ENCODE results near the gene RGS17. TPM values are rescaled to one million over a fixed set of nuclear protein-coding genes. Genes with fewer than 3 reads are reported as not detected.

Gene RGS17
- total and polyA plus RNA-seq, 2 of the 13 experiments (the other 11 are each of a cell fraction or from before 2014, with no cell fraction given): 0.04 TPM; not detected in 1

GRCh38 chr6:153099636-153100035 is 31.4 kb downstream of the RGS17 start:
- no peaks in the 10 kb centered on the region for H3K79me2 ChIP-seq (ENCODE audit: insufficient read depth, low read length)
- no peaks in the 10 kb centered on the region for H4K20me1 ChIP-seq (ENCODE audit: insufficient read depth, low read length)
- no peaks in the 10 kb centered on the region for H3K4me1 ChIP-seq (ENCODE audit: insufficient read depth, low read length)
- ATAC-seq (no peak), DNase-seq (ENCODE audit: low spot score) (no peak), FAIRE-seq (no peak)
- H3K27ac ChIP-seq (ENCODE audit: extremely low read length, insufficient read depth, low read length): no peak overlapping the region
- no peaks in the 10 kb centered on the region for H3K36me3 ChIP-seq (replicated peaks in 1 of 2; ENCODE audit: control insufficient read depth in 1 of 2, insufficient read depth in 2 of 2, low read length in 2 of 2)
- intact Hi-C loops (cut with micrococcal nuclease; ENCODE audit: unreplicated experiment): no loop called here
- BruUV-seq (replicated peaks): no TSS peak
- no peak overlapping the region for H3K9ac ChIP-seq (ENCODE audit: insufficient read depth, low read depth, low read length)
- no peak overlapping the region for H3K4me2 ChIP-seq (ENCODE audit: low read depth, low read length)
- in situ Hi-C loops (cut with HindIII; ENCODE audit: extremely low pct_ligation_motif_present, low pct_unique_long_range_greater_than_20kb): no loop called here
- H3K9me3 ChIP-seq (ENCODE audit: low read length): no peaks in the 10 kb centered on the region
- H3K4me3 ChIP-seq (replicated peaks in 1 of 3; ENCODE audit: insufficient read depth in 1 of 3, low read depth in 2 of 3, low read length in 3 of 3): no peak overlapping the region
- ChIA-PET POLR2A (no interaction called here), CTCF (ENCODE audit: low intra/inter-chr PET ratio, low total read pairs) (no interaction called here)
- H3K27me3 ChIP-seq (ENCODE audit: control insufficient read depth in 1 of 2, insufficient read depth in 2 of 2, low read length in 2 of 2): no peaks in the 10 kb centered on the region
- 5% methylated on average over 3 of the region's 3 CpGs for WGBS (ENCODE audit: low lambda C conversion rate)
- no peak overlapping the region for H2AFZ ChIP-seq (ENCODE audit: low read length)
- no peak for TF ChIP-seq ZNF160 (CRISPR knock-in tag; IDR thresholded peaks at IDR 0.05)
- TF ChIP-seq GPBP1L1 (CRISPR knock-in tag; IDR thresholded peaks at IDR 0.05): no peak
- TF ChIP-seq ZBTB37 (CRISPR knock-in tag; IDR thresholded peaks at IDR 0.05): no peak
- TF ChIP-seq BATF2 (CRISPR knock-in tag; IDR thresholded peaks at IDR 0.05): no peak
- no peak for TF ChIP-seq SP5 (CRISPR knock-in tag; IDR thresholded peaks at IDR 0.05; ENCODE audit: borderline replicate concordance, low read depth)
- no peak for TF ChIP-seq ASH2L (IDR thresholded peaks at IDR 0.05; ENCODE audit: insufficient read length, low read depth, low read length)
- TF ChIP-seq ZNF7 (CRISPR knock-in tag; IDR thresholded peaks at IDR 0.05): no peak
- no peak for TF ChIP-seq ZNF562 (CRISPR knock-in tag; IDR thresholded peaks at IDR 0.05; ENCODE audit: borderline replicate concordance)
- TF ChIP-seq ZNF253 (CRISPR knock-in tag; IDR thresholded peaks at IDR 0.05; ENCODE audit: borderline replicate concordance): no peak
- no peak for TF ChIP-seq SOX6 (IDR thresholded peaks at IDR 0.05)
- no peak for TF ChIP-seq SOX6 (CRISPR knock-in tag; IDR thresholded peaks at IDR 0.05)
- TF ChIP-seq ZNF788 (CRISPR knock-in tag; IDR thresholded peaks at IDR 0.05; ENCODE audit: borderline replicate concordance): no peak
- no peak for TF ChIP-seq ZNF841 (CRISPR knock-in tag; IDR thresholded peaks at IDR 0.05; ENCODE audit: borderline replicate concordance)
- TF ChIP-seq PRDM15 (CRISPR knock-in tag; IDR thresholded peaks at IDR 0.05): no peak
- TF ChIP-seq ZNF644 (CRISPR knock-in tag; IDR thresholded peaks at IDR 0.05; ENCODE audit: low read depth): no peak
- TF ChIP-seq SOX5 (CRISPR knock-in tag; IDR thresholded peaks at IDR 0.05; ENCODE audit: borderline replicate concordance): no peak
- no peak for TF ChIP-seq MBD4 (IDR thresholded peaks at IDR 0.05; ENCODE audit: borderline replicate concordance, low read length)
- no peak for TF ChIP-seq TBP (CRISPR knock-in tag; IDR thresholded peaks at IDR 0.05)
- no peak for TF ChIP-seq HINFP (CRISPR knock-in tag; IDR thresholded peaks at IDR 0.05; ENCODE audit: low read depth)
